ENCODE results near the gene SOD2.

SOD2 gene

GRCh38 chr6:159716247-159717096, 23.4 kb upstream of the SOD2 start:
- no peaks in the 10 kb centered on the region for H3K9me3 ChIP-seq (ENCODE audit: insufficient read depth, low read length)
- no peaks in the 10 kb centered on the region for H3K9me2 ChIP-seq (replicated peaks; ENCODE audit: insufficient read depth, low read length)
- H3K36me3 ChIP-seq (ENCODE audit: low read length): no peaks in the 10 kb centered on the region; the same call in 1 of the 2 replicates
- TF ChIP-seq CTCF (IDR thresholded peaks at IDR 0.05; ENCODE audit: insufficient read depth, low read length, poor library complexity, severe bottlenecking) (no peak), EZH2phosphoT487 (conservative IDR thresholded peaks at IDR 0.05; ENCODE audit: low read length) (no peak)
- no peak overlapping the region for H3K27ac ChIP-seq (ENCODE audit: low read depth, low read length)
- no peaks in the 10 kb centered on the region for H3K27me3 ChIP-seq (ENCODE audit: low read length)
- H3K4me3 ChIP-seq (ENCODE audit: insufficient read depth, low read length, poor library complexity, severe bottlenecking): no peak overlapping the region
- peaks cover 11% of the 10 kb centered on the region for H3K79me2 ChIP-seq (ENCODE audit: insufficient read depth, low read length)
- H3K4me2 ChIP-seq (ENCODE audit: low read depth, low read length, poor library complexity, severe bottlenecking): no peak overlapping the region
- no peaks in the 10 kb centered on the region; the same call in 1 of the 2 replicates for H3F3A ChIP-seq (ENCODE audit: insufficient read depth)
- no peak overlapping the region for H2AFZ ChIP-seq (ENCODE audit: low read depth, low read length, severe bottlenecking)
- H4K20me1 ChIP-seq (ENCODE audit: low read depth, low read length): no peaks in the 10 kb centered on the region
- no peak overlapping the region for H3K9ac ChIP-seq (ENCODE audit: low read length)

DNA sequence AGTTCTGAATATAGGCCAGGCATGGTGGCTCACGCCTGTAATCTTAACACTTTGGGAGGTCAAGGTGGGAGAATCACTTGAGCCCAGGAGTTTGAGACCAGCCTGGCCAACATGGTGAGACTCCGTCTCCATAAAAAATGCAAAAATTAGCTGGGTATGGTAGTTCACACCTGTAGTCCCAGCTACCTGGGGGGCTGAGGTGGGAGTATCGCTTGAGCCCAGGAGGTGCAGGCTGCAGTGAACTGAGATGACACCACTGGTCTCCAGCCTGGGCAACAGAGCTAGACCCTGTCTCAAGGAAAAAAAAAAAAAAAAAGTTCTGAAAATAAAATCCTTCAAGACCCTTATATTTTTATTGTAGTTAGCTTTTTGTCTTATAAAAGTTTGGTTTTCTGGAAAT, 22.6 kb upstream of the SOD2 start:
- TF ChIP-seq EZH2phosphoT487 (conservative IDR thresholded peaks at IDR 0.05; ENCODE audit: low read length) (no peak), CTCF (IDR thresholded peaks at IDR 0.05; ENCODE audit: insufficient read depth, low read length, poor library complexity, severe bottlenecking) (no peak)
- H3K27ac ChIP-seq (ENCODE audit: low read depth, low read length): no peak overlapping the region

GRCh38 chr6:159715166-159715565, 22.1 kb upstream of the SOD2 start:
- Histone ChIP-seq H2AFZ (ENCODE audit: low read depth, low read length, severe bottlenecking) (no peak overlapping the region), H3K9me2 (replicated peaks; ENCODE audit: insufficient read depth, low read length) (no peaks in the 10 kb centered on the region), H3F3A (ENCODE audit: insufficient read depth) (no peaks in the 10 kb centered on the region; the same call in 1 of the 2 replicates), H3K27ac (ENCODE audit: low read depth, low read length) (no peak overlapping the region), H3K9me3 (ENCODE audit: insufficient read depth, low read length) (no peaks in the 10 kb centered on the region), H3K79me2 (ENCODE audit: insufficient read depth, low read length) (peaks cover 7% of the 10 kb centered on the region; the same call in 1 of the 2 replicates), H3K4me2 (ENCODE audit: low read depth, low read length, poor library complexity, severe bottlenecking) (no peak overlapping the region), H3K36me3 (ENCODE audit: low read length) (no peaks in the 10 kb centered on the region; the same call in 1 of the 2 replicates), H3K4me3 (ENCODE audit: insufficient read depth, low read length, poor library complexity, severe bottlenecking) (no peak overlapping the region), H3K27me3 (ENCODE audit: low read length) (no peaks in the 10 kb centered on the region), H3K9ac (ENCODE audit: low read length) (no peak overlapping the region), H4K20me1 (ENCODE audit: low read depth, low read length) (no peaks in the 10 kb centered on the region)
- TF ChIP-seq EZH2phosphoT487 (conservative IDR thresholded peaks at IDR 0.05; ENCODE audit: low read length) (no peak), CTCF (IDR thresholded peaks at IDR 0.05; ENCODE audit: insufficient read depth, low read length, poor library complexity, severe bottlenecking) (no peak)

More for the DNA sequence above, 22.6 kb upstream of the SOD2 start:
- H4K20me1 ChIP-seq (ENCODE audit: low read depth, low read length): no peaks in the 10 kb centered on the region
- H2AFZ ChIP-seq (ENCODE audit: low read depth, low read length, severe bottlenecking): no peak overlapping the region
- no peaks in the 10 kb centered on the region; the same call in 1 of the 2 replicates for H3K36me3 ChIP-seq (ENCODE audit: low read length)
- peaks cover 11% of the 10 kb centered on the region for H3K79me2 ChIP-seq (ENCODE audit: insufficient read depth, low read length)
- no peaks in the 10 kb centered on the region for H3K27me3 ChIP-seq (ENCODE audit: low read length)
- H3K9me3 ChIP-seq (ENCODE audit: insufficient read depth, low read length): no peaks in the 10 kb centered on the region
- no peak overlapping the region for H3K9ac ChIP-seq (ENCODE audit: low read length)
- H3K4me2 ChIP-seq (ENCODE audit: low read depth, low read length, poor library complexity, severe bottlenecking): no peak overlapping the region
- no peaks in the 10 kb centered on the region; the same call in 1 of the 2 replicates for H3F3A ChIP-seq (ENCODE audit: insufficient read depth)
- H3K9me2 ChIP-seq (replicated peaks; ENCODE audit: insufficient read depth, low read length): no peaks in the 10 kb centered on the region
- H3K4me3 ChIP-seq (ENCODE audit: insufficient read depth, low read length, poor library complexity, severe bottlenecking): no peak overlapping the region
